ENCODE measurements around the gene IGSF21. TPM values are rescaled to one million over a fixed set of nuclear protein-coding genes. Genes with fewer than 3 reads are reported as not detected.
A peak's percentile ranks its signal among the peaks of the same experiment; 100 is the strongest.

IGSF21 gene
- total RNA-seq = not detected

DNA sequence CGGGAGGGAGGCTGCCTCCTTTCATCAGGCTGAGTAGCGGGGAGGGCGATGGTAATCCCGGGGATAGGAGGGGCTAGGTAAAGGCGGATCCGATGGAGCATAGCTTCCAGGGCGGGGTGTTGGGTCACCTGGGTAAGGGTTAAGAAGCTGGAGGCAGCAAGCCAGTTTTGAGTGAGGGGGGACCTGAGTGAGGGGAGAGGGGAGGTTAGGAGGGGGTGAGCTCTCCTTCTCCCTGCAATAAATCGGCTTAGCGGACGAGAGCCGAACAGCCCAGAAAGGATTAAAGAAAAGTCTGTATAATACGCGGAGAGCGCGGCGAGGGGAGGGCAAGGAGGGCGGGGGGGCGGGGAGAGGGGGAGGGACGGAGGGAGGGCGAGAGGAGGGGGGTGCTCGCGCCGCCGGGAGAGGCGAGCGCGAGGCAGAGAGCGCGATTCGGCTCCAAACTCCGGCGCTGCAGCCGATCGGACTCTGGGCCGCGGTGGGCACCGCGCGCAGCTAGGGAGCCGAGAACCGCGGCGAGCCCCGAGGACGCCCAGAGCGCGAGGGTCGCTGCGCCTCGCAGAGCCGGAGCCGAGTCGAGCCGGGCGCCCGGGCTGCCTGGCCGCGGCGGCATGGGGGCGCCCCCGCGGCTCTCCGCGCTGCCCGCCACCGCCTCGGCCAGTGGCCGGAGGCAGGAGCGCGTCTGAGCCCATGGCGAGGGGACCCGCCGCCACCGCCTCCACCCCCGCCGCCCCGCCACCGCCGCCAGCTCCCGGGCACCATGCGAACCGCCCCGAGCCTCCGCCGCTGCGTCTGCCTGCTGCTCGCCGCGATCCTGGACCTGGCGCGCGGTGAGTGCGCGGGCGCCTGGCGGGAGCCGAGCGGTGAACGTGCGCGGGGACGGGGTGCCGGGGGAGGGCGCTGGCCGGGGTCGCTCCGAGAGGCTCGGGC lies at the start of gene IGSF21:
IGSF21 (plus strand) TSS at position 430 of the 930 bp plus-strand sequence; CDS start at position 761, 331 bp downstream.
- Mint-ChIP-seq H3K36me3 (ENCODE audit: low read depth) (no peaks in the 10 kb centered on the region), H3K4me3 (no peak within 1 kb of the TSS), H3K4me1 (ENCODE audit: low read depth) (peaks cover 12% of the 10 kb centered on the region), H3K27ac (no peak within 1 kb of the TSS), H3K9me3 (no peaks in the 10 kb centered on the region), H3K27me3 (ENCODE audit: low read depth) (peaks cover 62% of the 10 kb centered on the region)
- CTCF ChIA-PET = no interaction called here
- no peak for DNase-seq
- intact Hi-C loops (cut with micrococcal nuclease) = no loop called here

DNA sequence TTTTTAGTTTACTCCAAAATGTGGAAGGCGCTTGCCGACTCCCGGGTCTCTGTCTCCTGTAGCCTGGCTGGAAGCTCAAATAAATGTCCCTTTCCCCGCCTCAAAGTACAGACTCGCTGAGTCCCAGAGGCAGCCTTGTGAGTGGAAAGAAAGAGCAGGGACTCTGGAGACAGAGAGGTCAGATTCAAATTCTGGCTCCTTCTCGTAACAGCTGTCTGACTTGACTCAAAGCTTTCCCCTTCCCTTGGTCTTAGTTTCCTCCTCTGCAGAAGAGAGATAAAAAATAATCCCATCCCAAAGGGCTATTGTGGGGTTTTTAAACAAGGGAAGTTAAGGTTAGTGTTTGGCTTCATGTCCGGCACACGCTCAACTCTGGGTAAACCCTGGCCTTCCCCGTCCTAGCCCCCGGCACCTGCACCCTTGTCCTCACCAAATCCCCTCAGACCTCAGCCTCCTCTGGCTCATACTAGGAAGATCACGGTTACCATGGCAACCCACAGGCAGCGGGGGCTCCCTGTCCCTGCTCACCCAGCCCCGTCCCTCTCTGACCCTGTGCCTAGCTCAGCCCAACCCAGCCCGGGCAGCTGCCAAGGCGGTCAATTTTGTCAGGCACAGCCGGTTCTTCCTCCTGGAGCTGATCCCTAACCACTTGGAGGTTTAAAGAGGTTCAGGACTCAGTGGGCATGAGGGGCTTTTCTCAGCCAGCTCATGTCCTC lies 49.2 kb upstream of the IGSF21 start:
- no peak overlapping the region for H3K27ac Mint-ChIP-seq

GRCh38 chr1:18058981-18059605 lies 48.5 kb upstream of the IGSF21 start:
- CTCF ChIA-PET = no interaction called here
- H3K27ac Mint-ChIP-seq = no peak overlapping the region
- peaks cover 7% of the 10 kb centered on the region for H3K27me3 Mint-ChIP-seq (ENCODE audit: low read depth)
- H3K4me3 Mint-ChIP-seq = no peak overlapping the region
- H3K4me1 Mint-ChIP-seq (ENCODE audit: low read depth) = no peaks in the 10 kb centered on the region
- DNase-seq = no peak
- no peaks in the 10 kb centered on the region for H3K36me3 Mint-ChIP-seq (ENCODE audit: low read depth)
- intact Hi-C loops (cut with micrococcal nuclease) = no loop called here
- H3K9me3 Mint-ChIP-seq = no peaks in the 10 kb centered on the region

More for the DNA sequence above, 49.2 kb upstream of the IGSF21 start:
- Mint-ChIP-seq H3K4me3 (no peak overlapping the region), H3K9me3 (no peaks in the 10 kb centered on the region), H3K4me1 (ENCODE audit: low read depth) (no peaks in the 10 kb centered on the region), H3K36me3 (ENCODE audit: low read depth) (no peaks in the 10 kb centered on the region), H3K27me3 (ENCODE audit: low read depth) (peaks cover 4% of the 10 kb centered on the region)
- DNase-seq = no peak
- CTCF ChIA-PET = no interaction called here
- intact Hi-C loops (cut with micrococcal nuclease) = no loop called here

GRCh38 chr1:18060366-18060765 lies 47.2 kb upstream of the IGSF21 start:
- CTCF ChIA-PET = no interaction called here
- intact Hi-C loops (cut with micrococcal nuclease) = no loop called here
- no peaks in the 10 kb centered on the region for H3K4me1 Mint-ChIP-seq (ENCODE audit: low read depth)
- no peak overlapping the region for H3K4me3 Mint-ChIP-seq
- peaks cover 4% of the 10 kb centered on the region for H3K27me3 Mint-ChIP-seq (ENCODE audit: low read depth)
- H3K36me3 Mint-ChIP-seq (ENCODE audit: low read depth) = no peaks in the 10 kb centered on the region
- H3K9me3 Mint-ChIP-seq = no peaks in the 10 kb centered on the region
- H3K27ac Mint-ChIP-seq = no peak overlapping the region
- DNase-seq = no peak

DNA sequence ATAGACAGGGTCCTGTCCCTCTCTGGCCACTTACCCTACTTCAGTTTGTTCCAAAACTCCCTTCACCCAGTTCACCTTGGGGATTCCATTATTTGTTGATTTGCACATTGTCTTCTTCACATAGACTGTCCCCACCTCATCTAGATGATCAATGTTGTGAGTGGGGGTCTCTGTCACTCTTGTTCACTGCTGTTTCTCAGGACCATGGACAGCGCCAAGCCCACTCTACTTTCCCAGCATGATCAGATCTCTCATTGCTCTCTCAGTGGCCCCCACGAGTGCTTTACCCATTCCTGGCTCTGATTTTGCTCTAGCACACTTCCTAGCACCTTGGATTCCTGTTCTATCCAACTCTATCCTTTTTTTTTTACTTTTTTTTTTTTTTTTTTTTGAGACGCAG lies 45.4 kb upstream of the IGSF21 start:
- intact Hi-C loops (cut with micrococcal nuclease) = no loop called here
- CTCF ChIA-PET = no interaction called here
- H3K4me3 Mint-ChIP-seq = no peak overlapping the region
- no peaks in the 10 kb centered on the region for H3K4me1 Mint-ChIP-seq (ENCODE audit: low read depth)
- H3K27me3 Mint-ChIP-seq (ENCODE audit: low read depth) = peaks cover 8% of the 10 kb centered on the region
- H3K9me3 Mint-ChIP-seq = no peaks in the 10 kb centered on the region
- H3K36me3 Mint-ChIP-seq (ENCODE audit: low read depth) = no peaks in the 10 kb centered on the region
- no peak for DNase-seq
- H3K27ac Mint-ChIP-seq = no peak overlapping the region

- Mint-ChIP-seq H3K4me1 (ENCODE audit: low read depth) (peaks cover 11% of the 10 kb centered on the region), H3K4me3 (no peak overlapping the region), H3K27ac (no peak overlapping the region), H3K36me3 (ENCODE audit: low read depth) (no peaks in the 10 kb centered on the region), H3K9me3 (no peaks in the 10 kb centered on the region), H3K27me3 (ENCODE audit: low read depth) (peaks cover 6% of the 10 kb centered on the region)
- intact Hi-C loops (cut with micrococcal nuclease) = no loop called here
- CTCF ChIA-PET = interaction anchor here (0.6 kb wide), 1 partner anchor 9 kb away, joined by 4 read pairs; no protein-coding TSS in a partner anchor
- DNase-seq = no peak
These were observed 43.1 kb upstream of the IGSF21 start for GRCh38 chr1:18064534-18064933.

DNA sequence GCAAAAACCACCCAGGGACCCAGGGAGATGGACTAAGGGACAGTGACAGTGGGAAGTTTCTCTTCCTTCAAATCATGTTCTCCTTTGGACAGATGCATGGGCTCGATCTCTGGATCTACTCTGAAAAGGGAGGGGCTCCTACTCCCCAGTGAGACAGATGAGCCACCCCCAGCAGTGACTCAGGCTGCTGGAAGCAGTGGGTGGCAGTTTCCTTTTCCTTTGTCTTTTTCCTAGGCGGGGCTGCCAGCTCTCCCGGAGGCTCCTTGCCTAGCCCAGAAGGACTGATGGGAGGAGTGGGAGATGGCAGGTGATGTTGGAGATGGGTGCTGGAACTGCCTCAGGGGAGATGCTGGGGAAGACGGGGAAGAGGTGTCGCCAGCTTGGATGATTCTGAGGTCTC lies 41.0 kb upstream of the IGSF21 start:
- Mint-ChIP-seq H3K9me3 (no peaks in the 10 kb centered on the region), H3K27ac (no peak overlapping the region), H3K36me3 (ENCODE audit: low read depth) (no peaks in the 10 kb centered on the region), H3K4me1 (ENCODE audit: low read depth) (peaks cover 17% of the 10 kb centered on the region), H3K4me3 (no peak overlapping the region), H3K27me3 (ENCODE audit: low read depth) (peaks cover 6% of the 10 kb centered on the region)
- DNase-seq = no peak
- CTCF ChIA-PET = no interaction called here
- intact Hi-C loops (cut with micrococcal nuclease) = no loop called here

DNA sequence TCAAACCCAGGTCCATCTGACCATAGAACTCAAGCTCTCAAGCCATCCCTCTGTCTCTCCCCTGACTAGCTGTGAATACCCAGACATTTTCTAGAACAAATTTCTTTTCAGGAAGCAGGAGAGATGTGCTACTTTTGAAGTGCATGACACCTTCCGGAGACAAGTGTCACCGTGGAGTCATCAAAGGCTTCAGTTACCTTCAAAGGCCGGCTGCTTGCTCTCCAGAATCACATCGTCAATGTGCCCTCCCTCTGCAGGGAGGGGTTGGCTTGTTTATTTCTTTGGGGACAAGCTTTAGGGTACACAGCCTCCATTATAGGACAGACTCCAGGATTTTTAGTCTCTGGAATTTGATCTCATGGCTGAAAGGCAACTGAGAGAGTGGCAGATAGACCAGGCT lies 37.7 kb upstream of the IGSF21 start:
- Mint-ChIP-seq H3K36me3 (ENCODE audit: low read depth) (no peaks in the 10 kb centered on the region), H3K27me3 (ENCODE audit: low read depth) (peaks cover 6% of the 10 kb centered on the region), H3K4me1 (ENCODE audit: low read depth) (peaks cover 17% of the 10 kb centered on the region), H3K27ac (peak overlapping the region; percentile 25), H3K9me3 (no peaks in the 10 kb centered on the region), H3K4me3 (no peak overlapping the region)
- intact Hi-C loops (cut with micrococcal nuclease) = no loop called here
- peak; percentile 35 for DNase-seq
- CTCF ChIA-PET = no interaction called here

DNA sequence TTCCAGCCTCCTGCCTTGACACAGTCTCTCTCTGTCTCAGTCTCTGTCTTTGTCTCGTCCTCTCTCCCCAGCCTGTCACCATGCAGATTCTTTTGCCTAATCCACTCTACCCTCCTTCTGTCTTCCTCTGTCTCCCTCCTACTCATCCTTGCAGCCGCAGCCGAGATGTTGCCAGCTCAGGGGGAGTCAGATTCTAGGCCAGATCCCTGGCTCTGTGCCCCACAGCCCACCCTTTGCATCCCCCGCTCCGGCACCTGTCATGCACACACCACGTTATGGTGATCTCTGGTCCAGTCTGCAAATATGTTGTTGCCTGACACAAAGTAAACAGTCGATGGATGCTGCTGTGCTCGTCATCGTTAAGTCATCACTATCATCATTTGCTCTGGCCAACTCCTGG lies 35.5 kb upstream of the IGSF21 start:
- Mint-ChIP-seq H3K4me1 (ENCODE audit: low read depth) (peaks cover 17% of the 10 kb centered on the region), H3K4me3 (no peak overlapping the region), H3K9me3 (no peaks in the 10 kb centered on the region), H3K36me3 (ENCODE audit: low read depth) (no peaks in the 10 kb centered on the region), H3K27ac (no peak overlapping the region), H3K27me3 (ENCODE audit: low read depth) (peaks cover 2% of the 10 kb centered on the region)
- no peak for DNase-seq
- intact Hi-C loops (cut with micrococcal nuclease) = no loop called here
- CTCF ChIA-PET = no interaction called here

DNA sequence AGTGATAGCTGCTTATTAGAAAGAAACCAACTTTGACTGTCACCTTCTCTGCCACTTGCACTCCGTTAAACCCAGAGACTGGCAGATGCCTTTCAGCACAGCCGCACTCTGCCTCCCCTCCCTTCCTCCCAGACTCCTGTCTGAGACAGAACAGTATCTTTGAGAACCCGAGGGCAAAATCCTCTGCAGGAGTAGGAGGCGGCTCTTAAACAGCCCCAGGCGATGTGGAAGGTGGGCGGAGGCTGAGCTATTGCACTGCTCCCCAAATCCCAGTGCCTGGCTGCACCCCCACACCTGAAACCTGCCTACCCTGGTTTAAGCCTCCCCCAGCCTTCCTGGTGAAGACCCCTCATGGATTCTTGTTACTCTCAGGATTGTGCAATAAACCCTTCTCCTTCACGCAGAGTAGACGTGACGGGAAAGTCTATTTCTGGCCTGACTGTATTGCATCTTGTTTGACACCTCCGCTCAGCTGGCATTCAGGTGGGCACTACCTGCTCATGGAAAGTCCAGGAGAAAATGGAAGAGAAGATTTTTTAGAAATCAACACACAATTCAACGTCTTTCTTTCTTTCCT lies 34.4 kb upstream of the IGSF21 start:
- intact Hi-C loops (cut with micrococcal nuclease) = no loop called here
- DNase-seq = no peak
- H3K27ac Mint-ChIP-seq = no peak overlapping the region
- peaks cover 12% of the 10 kb centered on the region for H3K4me1 Mint-ChIP-seq (ENCODE audit: low read depth)
- H3K36me3 Mint-ChIP-seq (ENCODE audit: low read depth) = no peaks in the 10 kb centered on the region
- H3K4me3 Mint-ChIP-seq = no peak overlapping the region
- peaks cover 2% of the 10 kb centered on the region for H3K27me3 Mint-ChIP-seq (ENCODE audit: low read depth)
- no peaks in the 10 kb centered on the region for H3K9me3 Mint-ChIP-seq
- CTCF ChIA-PET = no interaction called here

DNA sequence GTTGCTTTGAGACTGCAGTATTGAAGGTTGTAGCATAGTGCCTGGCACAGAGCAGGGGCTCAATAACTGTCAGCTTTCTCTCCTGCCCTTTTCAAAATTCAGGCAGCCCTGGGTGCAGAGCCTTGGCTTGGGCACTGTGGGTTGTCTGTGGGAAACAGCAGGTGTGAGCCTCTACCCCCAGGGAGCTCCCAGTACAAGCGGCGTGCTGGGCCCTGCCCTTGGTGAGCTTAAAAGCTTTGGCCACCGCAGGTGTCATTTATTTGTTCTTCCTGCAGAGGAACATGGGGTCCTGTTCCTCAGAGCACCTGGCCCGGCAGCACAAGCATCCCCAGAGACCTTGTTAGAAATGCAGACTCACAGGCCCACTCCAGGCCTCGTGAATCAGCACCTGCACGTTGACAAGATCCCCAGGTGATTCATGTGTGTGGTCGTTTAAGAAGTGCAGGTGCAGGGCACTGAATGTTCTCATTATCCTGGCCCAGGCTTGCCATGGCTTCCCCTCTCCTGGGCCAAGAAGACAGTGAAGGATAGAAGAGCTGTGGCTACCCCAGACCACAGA lies 29.9 kb upstream of the IGSF21 start:
- DNase-seq = no peak
- CTCF ChIA-PET = no interaction called here
- Mint-ChIP-seq H3K4me3 (no peak overlapping the region), H3K4me1 (ENCODE audit: low read depth) (no peaks in the 10 kb centered on the region), H3K27ac (no peak overlapping the region), H3K9me3 (no peaks in the 10 kb centered on the region), H3K36me3 (ENCODE audit: low read depth) (no peaks in the 10 kb centered on the region), H3K27me3 (ENCODE audit: low read depth) (peaks cover 4% of the 10 kb centered on the region)
- intact Hi-C loops (cut with micrococcal nuclease) = no loop called here

Data from activated naive CD4-positive, alpha-beta T cell treated with anti-CD3 and anti-CD28 coated beads for 36 hours (primary cell).